Inflammatory macrophage treated with lipopolysaccharide for 1 hour (primary cell): ENCODE results near the gene COL8A2.

Source experiments
- DNase-seq, 2 donors: peaks; one replicate each; pipeline ENCODE4 v3.0.0-alpha.2; 2020 to 2022

The COL8A2 gene

GRCh38 chr1:36135330-36135667 lies 10.3 kb upstream of the COL8A2 start:
- no peak for DNase-seq

- peak in 1 of 2 donors; percentile 67 for DNase-seq
These were observed 9.7 kb upstream of the COL8A2 start for GRCh38 chr1:36134505-36135329.

GRCh38 chr1:36134031-36134430 lies 9.0 kb upstream of the COL8A2 start:
- DNase-seq = no peak

GRCh38 chr1:36133484-36133883 lies 8.5 kb upstream of the COL8A2 start:
- DNase-seq = peak in 1 of 2 donors; percentile 75

- DNase-seq = no peak
These were observed 7.0 kb upstream of the COL8A2 start for GRCh38 chr1:36132029-36132428.

GRCh38 chr1:36128905-36129206 lies 3.8 kb upstream of the COL8A2 start:
- no peak for DNase-seq

GRCh38 chr1:36128126-36128904 lies 3.3 kb upstream of the COL8A2 start:
- DNase-seq = no peak

GRCh38 chr1:36126797-36127500 lies 1.9 kb upstream of the COL8A2 start:
- no peak for DNase-seq

GRCh38 chr1:36126005-36126716 lies 1.1 kb upstream of the COL8A2 start:
- no peak for DNase-seq

- no peak for DNase-seq
These were observed 456 bp downstream of the COL8A2 start for GRCh38 chr1:36124404-36125128.

GRCh38 chr1:36123356-36123755 lies 1.7 kb downstream of the COL8A2 start:
- peak; percentile 86 for DNase-seq

GRCh38 chr1:36122062-36123030 lies 2.7 kb downstream of the COL8A2 start:
- peak in 1 of 2 donors; percentile 92 for DNase-seq

GRCh38 chr1:36119456-36119855 lies 5.6 kb downstream of the COL8A2 start:
- DNase-seq = peak; percentile 56 to 69

GRCh38 chr1:36118447-36119204 lies 6.4 kb downstream of the COL8A2 start:
- no peak for DNase-seq

- DNase-seq = no peak
These were observed 8.1 kb downstream of the COL8A2 start for GRCh38 chr1:36116901-36117300.

- DNase-seq = peak; percentile 55 to 76
These were observed 9.1 kb downstream of the COL8A2 start for GRCh38 chr1:36115931-36116330.

GRCh38 chr1:36115200-36115669 lies 9.8 kb downstream of the COL8A2 start:
- DNase-seq = no peak

- no peak for DNase-seq
These were observed 10.7 kb downstream of the COL8A2 start for GRCh38 chr1:36114371-36114770.

GRCh38 chr1:36112823-36113222 lies 12.2 kb downstream of the COL8A2 start:
- DNase-seq = no peak

GRCh38 chr1:36111151-36111550 lies 13.9 kb downstream of the COL8A2 start:
- no peak for DNase-seq
